Hematopoietic multipotent progenitor cell treated with erythropoietin and hydrocortisone succinate and interleukin-3 and kit ligand, for 17 days (in vitro differentiated cells): ENCODE data around the gene SEM1.
"Not testable (repeated sequence)": the region's sequence is repeated elsewhere in the genome, so short reads cannot be mapped to it uniquely, and the experiment has no call there.

Source experiments
- DNase-seq: peaks from one replicate; pipeline ENCODE4 v3.0.0-alpha.2; 2015; ENCODE audit warnings: low spot score

Gene SEM1

GRCh38 chr7:96662151-96662550, 47.5 kb downstream of the SEM1 start:
- not testable (repeated sequence) for DNase-seq

- no peak for DNase-seq
Measured at GRCh38 chr7:96658022-96658412, 51.6 kb downstream of the SEM1 start.

GRCh38 chr7:96657347-96658021, 52.2 kb downstream of the SEM1 start:
- DNase-seq: no peak

- DNase-seq: no peak
Measured at GRCh38 chr7:96655956-96656355, 53.7 kb downstream of the SEM1 start.

GRCh38 chr7:96654630-96655188, 54.9 kb downstream of the SEM1 start:
- no peak for DNase-seq

- no peak for DNase-seq
Measured at GRCh38 chr7:96649981-96650380, 59.7 kb downstream of the SEM1 start.

- no peak for DNase-seq
Measured at GRCh38 chr7:96648784-96649183, 60.9 kb downstream of the SEM1 start.

- DNase-seq: no peak
Measured at GRCh38 chr7:96647733-96648132, 61.9 kb downstream of the SEM1 start.

- DNase-seq: no peak
Measured at GRCh38 chr7:96645084-96645483, 64.6 kb downstream of the SEM1 start.

- DNase-seq: not testable (repeated sequence)
Measured at GRCh38 chr7:96643436-96643835, 66.2 kb downstream of the SEM1 start.

- DNase-seq: no peak
Measured at GRCh38 chr7:96640054-96640453, 69.6 kb downstream of the SEM1 start.
